ENCODE results near the gene WDR45B.

Gene WDR45B

DNA sequence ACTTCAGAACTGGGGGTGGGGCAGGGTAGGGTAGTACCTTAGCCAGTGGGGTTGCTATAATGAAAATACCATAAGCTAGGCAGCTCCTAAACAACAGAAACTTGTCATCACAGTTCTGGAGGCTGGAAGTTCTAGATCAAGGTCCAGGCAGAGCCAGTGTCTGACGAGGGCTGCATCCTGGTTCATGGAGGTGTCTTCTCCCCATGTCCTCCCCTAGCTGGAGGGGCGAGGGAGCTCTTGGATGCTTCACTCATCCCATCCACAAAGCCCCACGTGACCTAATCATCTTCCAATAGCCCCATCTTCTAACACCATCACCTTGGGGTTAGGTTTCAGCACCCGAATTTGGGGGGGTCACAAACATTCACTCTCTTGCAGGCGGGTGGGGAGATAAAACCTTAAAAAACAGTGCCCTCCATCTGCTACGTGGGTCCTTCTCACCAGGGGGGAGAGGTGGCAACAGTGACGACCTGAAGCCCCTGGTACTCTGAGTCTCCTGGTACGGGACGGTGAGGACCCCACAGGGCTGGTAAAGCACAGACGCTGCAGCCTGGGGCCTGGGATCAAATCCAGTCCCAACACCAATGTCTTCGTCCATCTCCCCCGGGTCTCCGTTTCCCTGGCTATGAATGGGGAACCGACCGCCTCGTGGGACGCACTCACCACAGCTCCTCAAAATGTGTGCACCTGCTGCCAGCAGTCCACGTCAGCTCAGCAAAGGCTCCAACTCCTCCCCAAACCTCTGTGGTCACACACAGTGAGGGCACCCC is 27.4 kb upstream of the WDR45B start:
- DNase-seq = no peak

DNA sequence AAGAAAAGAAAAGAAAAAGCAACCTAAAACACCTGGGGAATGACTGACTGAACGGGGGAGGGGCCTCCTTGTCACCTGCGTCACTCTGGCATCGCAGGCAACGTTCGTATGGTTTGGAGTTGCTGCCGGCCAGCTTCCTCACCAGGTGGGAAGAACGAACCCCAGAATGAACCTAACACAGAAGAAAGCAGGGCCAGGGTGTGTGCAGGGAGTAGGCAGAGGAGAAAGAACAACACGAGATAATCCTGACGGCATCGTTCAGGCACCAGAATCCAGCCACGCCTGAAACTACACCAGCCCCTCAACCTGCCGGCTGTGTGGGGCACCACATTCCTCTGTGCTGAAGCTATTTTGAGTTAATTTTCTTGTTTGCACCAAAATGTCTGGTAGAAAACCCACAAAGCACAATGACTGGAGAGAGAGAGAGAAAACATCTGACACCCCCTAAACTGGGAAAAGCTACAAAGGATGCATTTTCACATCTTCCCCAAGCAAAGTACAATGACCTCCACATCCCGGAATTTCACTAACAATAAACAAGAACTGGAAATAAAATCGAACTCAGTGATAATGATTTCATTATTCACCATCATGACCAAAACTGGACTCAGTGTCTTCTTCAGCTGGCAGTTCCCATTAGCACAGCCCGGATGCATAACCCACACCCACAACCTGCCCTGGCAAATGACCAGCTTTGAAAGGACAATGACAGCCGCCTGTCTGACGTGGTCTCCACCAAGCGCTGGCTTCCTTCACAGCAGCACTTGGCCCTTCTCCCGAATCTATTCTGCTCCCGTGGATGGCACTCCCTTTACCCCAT is 26.6 kb upstream of the WDR45B start:
- DNase-seq = no peak

- no peak for DNase-seq
Measured at GRCh38 chr17:82670661-82671450, 22.6 kb upstream of the WDR45B start.

DNA sequence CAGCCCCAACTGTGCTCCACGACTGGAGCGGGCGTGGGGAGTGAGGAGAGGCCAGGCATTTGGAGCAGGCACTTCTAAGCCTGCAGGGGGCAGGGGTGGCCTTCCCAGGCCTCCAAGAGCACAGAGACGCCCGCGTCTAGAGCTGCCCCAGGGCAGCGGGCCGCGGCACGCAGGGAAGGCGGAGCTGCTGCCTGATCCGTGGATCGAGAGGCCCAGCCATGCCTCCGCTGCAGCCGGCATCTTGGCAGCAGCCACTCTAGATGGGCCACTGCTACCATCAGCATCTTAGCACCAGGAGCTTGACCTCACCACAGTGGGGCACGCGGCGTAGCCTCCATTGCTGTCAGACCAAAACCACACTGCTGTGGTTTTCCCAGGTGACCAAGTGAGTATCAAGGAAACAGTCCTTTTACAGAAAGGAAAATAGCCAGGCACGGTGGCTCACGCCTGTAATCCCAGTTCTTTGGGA is 20.4 kb upstream of the WDR45B start:
- no peak for DNase-seq

- DNase-seq = no peak
Measured at GRCh38 chr17:82668024-82668630, 19.9 kb upstream of the WDR45B start.

DNA sequence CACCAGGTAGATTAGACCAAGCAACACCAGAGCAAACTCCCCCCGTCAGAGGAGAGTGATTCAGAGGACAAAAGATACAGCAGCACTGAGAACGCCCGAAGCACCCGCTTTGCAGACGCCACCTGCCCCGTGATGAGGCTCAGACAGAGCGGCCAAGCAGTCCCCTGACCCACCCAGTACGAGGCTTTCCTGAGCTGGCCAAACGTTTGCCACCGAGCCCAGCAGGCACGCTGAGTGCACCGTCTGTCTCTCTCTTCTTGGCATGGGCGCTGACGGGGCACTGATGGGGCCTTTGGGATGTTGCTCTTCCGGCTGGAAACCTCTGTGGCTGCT is 19.4 kb upstream of the WDR45B start:
- no peak for DNase-seq

DNA sequence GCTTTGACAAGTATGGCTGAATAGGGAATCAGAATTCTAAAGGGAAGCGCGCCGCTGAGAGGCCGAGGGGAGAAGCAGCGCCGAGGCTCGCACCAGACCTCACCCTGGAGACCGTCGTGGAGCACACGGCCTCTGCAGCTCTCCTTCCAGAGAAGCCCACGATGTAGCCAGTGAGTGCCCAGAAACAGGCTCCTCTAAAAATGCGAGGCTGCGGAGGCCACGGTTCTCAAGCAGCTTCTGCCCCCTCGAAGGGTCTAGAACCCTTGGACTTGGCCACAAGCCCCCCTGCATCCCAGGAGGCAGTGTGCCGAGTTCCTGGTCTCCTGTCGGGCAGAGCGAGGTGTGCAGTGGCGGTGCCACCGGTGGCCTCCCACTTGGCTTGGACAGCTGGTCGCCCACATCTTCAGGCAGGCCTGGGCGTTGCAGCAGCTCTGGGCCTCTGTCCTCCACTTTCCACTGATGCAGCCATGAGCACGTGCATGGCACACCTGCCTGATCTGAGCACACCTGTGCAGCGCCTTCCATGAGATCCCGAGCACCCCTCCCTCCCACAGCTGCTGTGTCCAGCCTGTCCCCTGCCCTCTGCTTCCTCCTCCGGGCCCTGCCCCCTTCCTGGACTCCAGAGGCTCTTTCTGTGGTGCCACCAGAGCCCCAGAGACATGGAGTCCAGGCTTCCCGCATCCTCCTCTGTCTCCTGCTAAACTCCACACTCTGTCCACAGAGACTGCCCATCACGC is 18.9 kb upstream of the WDR45B start:
- no peak for DNase-seq

DNA sequence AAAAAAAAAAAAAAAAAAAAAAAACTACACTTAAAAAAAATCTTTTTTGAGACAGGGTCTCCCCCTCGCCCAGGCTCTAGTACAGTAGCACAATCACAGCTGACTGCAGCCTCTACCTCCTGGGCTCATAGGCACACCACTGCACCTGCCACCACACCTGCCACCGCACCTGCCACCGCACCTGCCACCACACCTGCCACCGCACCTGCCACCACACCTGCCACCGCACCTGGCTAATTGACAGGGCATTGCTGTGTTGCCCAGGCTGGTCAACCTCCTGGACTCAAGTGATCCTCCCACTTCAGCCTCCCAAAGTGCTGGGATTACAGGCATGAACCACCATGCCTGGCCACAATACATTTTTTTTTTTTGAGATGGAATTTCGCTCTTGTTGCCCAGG is 17.6 kb upstream of the WDR45B start:
- DNase-seq = no peak

DNA sequence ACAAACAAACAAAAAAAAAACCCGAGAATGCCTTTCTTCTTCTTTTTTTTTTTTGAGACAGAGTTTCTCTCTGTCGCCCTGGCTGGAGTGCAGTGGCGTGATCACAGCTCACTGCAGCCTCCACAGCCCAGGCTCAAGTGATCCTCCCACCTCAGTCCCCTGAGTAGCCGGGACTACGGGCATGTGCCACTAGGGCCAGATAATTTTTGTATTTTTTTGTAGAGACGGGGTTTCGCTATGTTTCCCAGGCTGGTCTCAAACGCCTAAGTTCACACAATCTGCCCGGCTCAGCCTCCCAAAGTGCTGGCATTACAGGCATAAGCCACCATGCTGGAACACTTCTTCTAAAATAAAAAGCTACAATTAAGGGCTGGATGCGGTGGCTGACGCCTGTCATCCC is 17.0 kb upstream of the WDR45B start:
- DNase-seq = no peak

- no peak for DNase-seq
Measured at GRCh38 chr17:82664701-82665182, 16.5 kb upstream of the WDR45B start.

- DNase-seq = no peak
Measured at GRCh38 chr17:82664276-82664575, 16.0 kb upstream of the WDR45B start.

GRCh38 chr17:82663381-82664275 is 15.4 kb upstream of the WDR45B start:
- no peak for DNase-seq

- no peak for DNase-seq
Measured at GRCh38 chr17:82662711-82663261, 14.5 kb upstream of the WDR45B start.

GRCh38 chr17:82661717-82662683 is 13.8 kb upstream of the WDR45B start:
- no peak for DNase-seq

GRCh38 chr17:82659886-82660285 is 11.6 kb upstream of the WDR45B start:
- no peak for DNase-seq

- no peak for DNase-seq
Measured at GRCh38 chr17:82658796-82659452, 10.7 kb upstream of the WDR45B start.

GRCh38 chr17:82658331-82658730 is 10.1 kb upstream of the WDR45B start:
- no peak for DNase-seq

GRCh38 chr17:82657926-82658325 is 9.7 kb upstream of the WDR45B start:
- no peak for DNase-seq

DNA sequence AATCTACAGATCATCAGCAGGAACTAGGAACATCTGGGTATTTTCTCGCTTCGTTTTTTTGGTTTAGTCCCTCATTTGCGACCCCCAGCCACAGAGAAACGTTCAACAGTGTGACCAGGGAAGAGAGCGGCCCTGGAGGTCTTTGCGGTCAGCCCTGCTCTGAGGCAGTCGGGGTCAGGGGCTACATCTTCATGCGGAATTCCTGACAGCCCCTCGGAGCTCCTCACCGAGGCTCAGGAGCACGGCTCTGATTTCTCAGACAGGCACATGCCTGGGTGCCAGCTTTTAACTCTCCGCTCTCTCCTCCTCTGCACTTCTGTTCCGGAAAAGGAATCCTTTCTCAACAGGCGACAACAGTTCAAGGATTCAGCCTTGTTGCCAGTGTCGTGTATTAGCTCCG is 8.0 kb upstream of the WDR45B start:
- DNase-seq = no peak
